GM12873 (cell line): ENCODE results near the gene KLHL6.

Experiments
- TF ChIP-seq, protein P1 (sequence below): IDR thresholded peaks from 2 replicates; pipeline ENCODE4 v1.5.1; 2012; ENCODE audit warnings: low read depth, mild to moderate bottlenecking, moderate library complexity, low read length, control low read depth; ENCODE audit not compliant: insufficient read depth; ENCODE audit errors: missing control alignments

KLHL6 gene

DNA sequence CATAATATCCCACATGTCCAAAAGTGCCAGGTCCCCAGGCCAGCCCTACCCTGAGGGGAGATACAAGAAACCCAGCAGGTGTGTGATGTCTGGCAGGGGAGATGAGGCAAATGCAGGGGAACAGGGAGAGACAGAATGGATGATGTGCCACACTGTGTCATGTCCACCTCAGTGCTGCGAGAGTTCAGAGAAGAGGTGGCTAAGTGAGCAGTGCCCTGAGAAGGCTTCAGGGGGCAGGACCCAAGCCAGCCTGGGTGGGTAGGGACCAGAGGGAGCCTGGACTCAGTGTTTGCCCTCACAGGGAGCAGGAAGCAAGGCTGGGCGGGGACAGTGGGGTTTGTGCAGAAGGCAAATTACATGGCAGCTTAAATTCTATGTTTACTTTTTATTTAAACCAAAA is 61.2 kb downstream of the KLHL6 start:
- TF ChIP-seq, protein P1, sequence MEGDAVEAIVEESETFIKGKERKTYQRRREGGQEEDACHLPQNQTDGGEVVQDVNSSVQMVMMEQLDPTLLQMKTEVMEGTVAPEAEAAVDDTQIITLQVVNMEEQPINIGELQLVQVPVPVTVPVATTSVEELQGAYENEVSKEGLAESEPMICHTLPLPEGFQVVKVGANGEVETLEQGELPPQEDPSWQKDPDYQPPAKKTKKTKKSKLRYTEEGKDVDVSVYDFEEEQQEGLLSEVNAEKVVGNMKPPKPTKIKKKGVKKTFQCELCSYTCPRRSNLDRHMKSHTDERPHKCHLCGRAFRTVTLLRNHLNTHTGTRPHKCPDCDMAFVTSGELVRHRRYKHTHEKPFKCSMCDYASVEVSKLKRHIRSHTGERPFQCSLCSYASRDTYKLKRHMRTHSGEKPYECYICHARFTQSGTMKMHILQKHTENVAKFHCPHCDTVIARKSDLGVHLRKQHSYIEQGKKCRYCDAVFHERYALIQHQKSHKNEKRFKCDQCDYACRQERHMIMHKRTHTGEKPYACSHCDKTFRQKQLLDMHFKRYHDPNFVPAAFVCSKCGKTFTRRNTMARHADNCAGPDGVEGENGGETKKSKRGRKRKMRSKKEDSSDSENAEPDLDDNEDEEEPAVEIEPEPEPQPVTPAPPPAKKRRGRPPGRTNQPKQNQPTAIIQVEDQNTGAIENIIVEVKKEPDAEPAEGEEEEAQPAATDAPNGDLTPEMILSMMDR: no peak

DNA sequence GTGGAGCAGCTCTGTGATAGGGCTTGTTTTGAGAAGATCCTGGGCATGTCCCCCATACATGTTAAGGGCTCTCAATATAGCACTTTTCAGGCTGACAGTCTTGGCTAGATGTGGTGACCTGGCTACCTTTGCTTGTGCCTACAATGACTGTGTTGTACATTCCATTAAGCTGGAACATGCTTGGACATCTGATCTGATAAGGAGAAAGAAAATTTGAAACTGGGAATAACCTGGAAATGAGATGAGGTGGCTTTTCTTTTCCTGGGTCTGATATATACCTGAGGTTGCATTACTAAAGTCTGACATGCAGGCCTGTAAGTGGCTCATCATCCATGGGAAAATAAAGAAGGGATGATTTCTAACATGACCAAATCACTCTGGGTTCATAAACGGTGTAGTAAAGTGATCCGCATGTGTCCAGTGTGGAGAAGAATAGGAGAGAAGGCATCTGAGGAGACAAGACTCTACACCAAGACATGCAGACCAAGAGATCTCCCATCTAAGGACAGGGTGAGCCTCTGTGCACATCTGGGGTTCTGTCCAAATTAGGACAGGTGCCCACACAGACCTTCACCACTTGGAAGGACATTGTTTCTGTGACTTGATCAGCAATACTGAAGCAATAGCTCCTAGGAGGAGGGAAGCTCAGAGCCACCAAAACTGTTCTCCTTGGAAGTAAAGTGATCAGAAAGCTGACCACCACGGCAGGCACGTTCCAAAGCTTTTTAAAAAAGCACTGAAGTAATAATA is 62.0 kb downstream of the KLHL6 start:
- TF ChIP-seq, protein P1: no peak

DNA sequence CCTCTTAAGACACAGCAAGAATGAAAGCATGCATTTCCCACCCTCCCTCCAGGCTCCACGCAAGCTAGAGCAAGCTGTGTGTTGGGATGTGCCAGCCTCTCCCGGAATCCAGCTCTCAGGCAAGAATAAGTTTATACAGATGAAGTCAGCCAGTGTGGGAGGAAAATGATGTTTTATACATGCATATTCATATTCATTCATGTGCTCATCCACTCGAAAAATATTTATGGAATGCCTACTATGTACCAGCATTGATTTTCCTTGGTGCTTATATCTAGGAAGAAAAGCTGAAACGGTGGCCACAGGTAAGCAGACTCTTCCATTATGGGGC is 62.7 kb downstream of the KLHL6 start:
- TF ChIP-seq, protein P1: no peak

DNA sequence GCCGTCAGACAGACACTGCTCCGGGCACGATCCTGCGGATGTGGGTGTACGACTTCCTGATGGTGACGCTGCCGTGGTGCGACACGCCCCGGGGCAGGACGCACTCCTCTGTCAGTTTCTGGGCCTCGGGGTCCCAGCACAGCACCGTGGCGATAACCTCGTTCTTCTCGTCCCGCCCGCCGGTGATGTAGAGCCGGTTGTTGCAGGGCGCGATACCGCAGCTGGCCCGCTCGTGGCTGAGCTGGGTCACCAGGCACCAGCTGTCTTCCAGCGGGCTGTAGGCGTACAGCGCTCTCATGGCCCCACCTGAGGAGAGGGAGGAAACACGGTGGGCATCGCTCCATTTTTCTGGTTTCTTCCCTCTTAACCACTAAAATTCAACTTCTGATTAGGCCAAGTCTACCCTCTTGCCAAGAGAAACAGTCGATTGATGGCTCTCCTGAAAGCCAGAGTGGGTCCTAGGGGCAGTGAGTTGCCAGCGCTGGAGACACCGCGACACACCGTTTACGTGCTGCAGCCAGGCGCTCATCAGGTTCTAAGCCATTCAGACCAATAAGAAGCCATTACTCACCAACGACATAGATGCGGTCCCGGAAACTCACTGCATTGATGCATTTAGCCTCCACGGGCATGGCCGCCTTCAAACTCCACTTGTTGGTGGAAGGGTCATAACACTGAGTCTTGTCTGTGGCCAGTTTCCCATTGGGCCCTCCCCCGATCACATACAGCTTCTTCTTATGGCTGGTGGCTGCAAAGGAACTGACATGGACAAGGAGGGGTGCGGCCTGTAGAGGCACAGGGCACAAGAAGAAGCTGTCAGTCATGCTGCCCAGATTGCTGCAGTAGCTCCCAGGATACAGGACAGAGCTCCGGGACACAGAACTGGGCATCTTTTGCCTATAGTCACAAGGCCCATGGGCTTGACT is 63.3 kb downstream of the KLHL6 start:
- TF ChIP-seq, protein P1: no peak

DNA sequence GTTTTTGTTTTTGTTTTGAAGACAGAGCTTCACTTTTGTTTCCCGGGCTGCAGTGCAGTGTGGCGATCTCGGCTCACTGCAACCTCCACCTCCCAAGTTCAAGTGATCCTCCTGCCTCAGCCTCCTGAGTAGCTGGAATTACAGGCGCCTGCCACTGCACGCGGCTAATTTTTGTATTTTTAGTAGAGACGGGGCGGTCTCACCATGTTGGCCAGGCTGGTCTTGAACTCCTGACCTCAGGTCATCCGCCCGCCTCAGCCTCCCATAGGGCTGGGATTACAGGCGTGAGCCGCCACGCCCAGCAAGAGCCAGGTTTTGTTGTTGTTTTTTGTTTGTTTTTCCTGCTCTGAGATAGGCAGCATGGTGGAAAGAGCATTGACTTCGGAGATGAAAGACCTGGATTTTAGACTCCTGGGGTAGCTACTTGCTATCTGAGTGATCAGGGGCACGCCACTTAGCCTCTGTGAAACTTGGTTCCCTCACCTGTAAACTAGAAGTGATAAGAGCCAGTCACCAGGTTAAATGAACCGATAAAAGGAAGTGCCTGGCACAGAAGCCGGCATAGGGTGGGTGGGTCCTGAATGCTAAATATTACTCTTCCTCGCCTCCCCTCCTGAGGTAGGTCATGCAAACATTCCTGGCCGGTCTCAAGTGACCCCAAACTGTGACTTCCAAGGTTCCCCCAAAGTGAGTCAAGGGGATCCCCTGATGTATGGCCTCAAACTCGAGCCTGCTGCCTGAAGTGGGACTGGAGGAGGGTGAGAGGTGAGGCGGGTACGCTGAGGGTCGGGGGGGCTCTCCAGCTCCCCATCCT is 64.2 kb downstream of the KLHL6 start:
- TF ChIP-seq, protein P1: no peak

DNA sequence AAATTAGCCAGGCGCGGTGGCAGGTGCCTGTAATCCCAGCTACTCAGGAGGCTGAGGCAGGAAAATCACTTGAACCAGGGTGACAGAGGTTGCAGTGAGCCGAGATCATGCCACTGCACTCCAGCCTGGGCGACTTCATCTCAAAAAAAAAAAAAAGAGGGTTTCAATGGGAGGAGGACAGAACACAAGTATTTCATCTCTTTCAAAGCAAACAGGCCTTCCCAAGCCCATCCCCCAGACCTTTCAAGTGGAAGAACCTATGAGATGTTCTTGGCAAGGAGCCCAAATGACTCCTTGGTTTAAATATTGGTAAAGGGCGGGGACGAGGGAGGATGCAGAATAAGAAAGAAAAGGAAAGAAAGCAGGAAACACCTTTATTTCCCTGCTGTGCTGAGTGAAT is 64.9 kb downstream of the KLHL6 start:
- TF ChIP-seq, protein P1: no peak

DNA sequence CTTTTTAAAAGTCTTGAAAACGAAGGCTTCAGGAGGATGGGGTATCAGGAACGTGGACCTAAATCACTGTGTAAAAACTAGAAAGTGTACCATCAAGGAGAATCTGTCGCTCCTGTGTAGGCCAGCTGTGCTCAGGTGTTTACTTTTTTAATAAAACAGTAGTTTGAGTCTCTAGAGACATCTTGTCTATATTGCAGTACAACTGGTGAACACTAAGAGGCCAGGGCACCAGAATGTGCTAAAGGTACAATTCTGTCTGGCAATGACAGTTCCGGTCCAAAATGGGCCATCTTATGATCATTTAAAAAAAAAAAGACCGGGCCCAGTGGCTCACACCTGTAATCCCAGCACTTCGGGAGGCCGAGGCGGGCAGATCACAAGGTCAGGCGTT is 65.3 kb downstream of the KLHL6 start:
- TF ChIP-seq, protein P1: no peak
